Measurements from ENCODE around the gene ANKFN1.

DNA sequence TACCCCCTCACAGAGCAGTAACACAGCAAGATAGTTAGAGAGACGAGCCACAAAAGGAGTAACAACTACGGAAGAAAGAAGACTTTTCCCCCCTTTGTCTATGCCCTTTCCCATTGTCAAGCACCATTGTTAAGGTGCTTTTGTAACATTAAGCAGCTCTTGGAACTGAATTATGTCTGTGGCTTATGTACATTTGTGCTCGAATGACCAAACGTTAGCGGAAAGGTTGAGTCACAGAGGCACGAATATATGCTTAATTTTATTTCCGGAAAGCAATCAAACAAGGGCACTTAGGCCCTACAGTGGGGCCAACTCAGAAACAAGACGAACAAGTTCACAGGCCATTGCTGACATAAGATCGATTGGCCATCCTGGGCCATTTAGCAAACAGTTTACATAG lies 109.5 kb downstream of the ANKFN1 start:
- TF ChIP-seq SIN3A (IDR thresholded peaks at IDR 0.05; ENCODE audit: borderline replicate concordance, low read depth, low read length) (no peak), TBP (CRISPR knock-in tag; IDR thresholded peaks at IDR 0.05) (no peak), GMEB2 (CRISPR knock-in tag; IDR thresholded peaks at IDR 0.05; ENCODE audit: low read depth) (no peak), NR3C1 (CRISPR knock-in tag; IDR thresholded peaks at IDR 0.05) (no peak), ZFP82 (CRISPR knock-in tag; IDR thresholded peaks at IDR 0.05; ENCODE audit: borderline replicate concordance) (no peak), PAX8 (CRISPR knock-in tag; IDR thresholded peaks at IDR 0.05; ENCODE audit: borderline replicate concordance) (no peak), JUND (CRISPR knock-in tag; IDR thresholded peaks at IDR 0.05) (no peak), CTCF (CRISPR knock-in tag; IDR thresholded peaks at IDR 0.05) (no peak)

All from HepG2 (cell line).